T1000 (cell line): ENCODE data around the gene TMEM207.
"Not testable (repeated sequence)": the region's sequence is repeated elsewhere in the genome, so short reads cannot be mapped to it uniquely, and the experiment has no call there.

Source experiments
- DNase-seq: peaks from one replicate; lab custom pipeline; 2025; ENCODE audit warnings: mixed read lengths; lab: John Stamatoyannopoulos, UW

Gene TMEM207

GRCh38 chr3:190449801-190450200 is at the start of gene TMEM207:
Gene TMEM207 (minus strand): TSS chr3:190449901. CDS start chr3:190449809, 92 bp downstream.
- DNase-seq, result no peak

- no peak for DNase-seq
Observed at GRCh38 chr3:190499122-190499521, 49.4 kb upstream of the TMEM207 start.

GRCh38 chr3:190498293-190498692 is 48.6 kb upstream of the TMEM207 start:
- no peak for DNase-seq

- no peak for DNase-seq
Observed at GRCh38 chr3:190497811-190498210, 48.1 kb upstream of the TMEM207 start.

- DNase-seq, result no peak
Observed at GRCh38 chr3:190496859-190497258, 47.2 kb upstream of the TMEM207 start.

GRCh38 chr3:190495796-190496195 is 46.1 kb upstream of the TMEM207 start:
- no peak for DNase-seq

GRCh38 chr3:190495354-190495753 is 45.7 kb upstream of the TMEM207 start:
- no peak for DNase-seq

GRCh38 chr3:190494907-190495306 is 45.2 kb upstream of the TMEM207 start:
- no peak for DNase-seq

GRCh38 chr3:190492966-190493365 is 43.3 kb upstream of the TMEM207 start:
- DNase-seq, result no peak

- DNase-seq, result no peak
Observed at GRCh38 chr3:190492129-190492528, 42.4 kb upstream of the TMEM207 start.

GRCh38 chr3:190491533-190492054 is 41.9 kb upstream of the TMEM207 start:
- DNase-seq, result no peak

- DNase-seq, result no peak
Observed at GRCh38 chr3:190486908-190487607, 37.4 kb upstream of the TMEM207 start.

- no peak for DNase-seq
Observed at GRCh38 chr3:190486533-190486864, 36.8 kb upstream of the TMEM207 start.

- DNase-seq, result no peak
Observed at GRCh38 chr3:190485830-190486532, 36.3 kb upstream of the TMEM207 start.

GRCh38 chr3:190481779-190482178 is 32.1 kb upstream of the TMEM207 start:
- DNase-seq, result no peak

- not testable (repeated sequence) for DNase-seq
Observed at GRCh38 chr3:190473261-190473660, 23.6 kb upstream of the TMEM207 start.

- DNase-seq, result no peak
Observed at GRCh38 chr3:190467922-190468321, 18.2 kb upstream of the TMEM207 start.

- no peak for DNase-seq
Observed at GRCh38 chr3:190458040-190458439, 8.3 kb upstream of the TMEM207 start.

GRCh38 chr3:190456770-190457169 is 7.1 kb upstream of the TMEM207 start:
- no peak for DNase-seq

- no peak for DNase-seq
Observed at GRCh38 chr3:190455828-190456227, 6.1 kb upstream of the TMEM207 start.

GRCh38 chr3:190448256-190448655 is 1.4 kb downstream of the TMEM207 start:
- DNase-seq, result no peak

GRCh38 chr3:190446573-190447279 is 3.0 kb downstream of the TMEM207 start:
- no peak for DNase-seq
